GM21576 (cell line): Measurements from ENCODE around the gene CYP4V2.
A peak's percentile ranks its signal among the peaks of the same experiment; 100 is the strongest.

Source experiments
- ATAC-seq: cut with Tn5 transposase; IDR thresholded peaks from one replicate; pipeline ENCODE4 v1.9.1; 2021; ENCODE audit warnings: mild to moderate bottlenecking, moderate library complexity; ENCODE audit not compliant: unreplicated experiment

Gene CYP4V2

DNA sequence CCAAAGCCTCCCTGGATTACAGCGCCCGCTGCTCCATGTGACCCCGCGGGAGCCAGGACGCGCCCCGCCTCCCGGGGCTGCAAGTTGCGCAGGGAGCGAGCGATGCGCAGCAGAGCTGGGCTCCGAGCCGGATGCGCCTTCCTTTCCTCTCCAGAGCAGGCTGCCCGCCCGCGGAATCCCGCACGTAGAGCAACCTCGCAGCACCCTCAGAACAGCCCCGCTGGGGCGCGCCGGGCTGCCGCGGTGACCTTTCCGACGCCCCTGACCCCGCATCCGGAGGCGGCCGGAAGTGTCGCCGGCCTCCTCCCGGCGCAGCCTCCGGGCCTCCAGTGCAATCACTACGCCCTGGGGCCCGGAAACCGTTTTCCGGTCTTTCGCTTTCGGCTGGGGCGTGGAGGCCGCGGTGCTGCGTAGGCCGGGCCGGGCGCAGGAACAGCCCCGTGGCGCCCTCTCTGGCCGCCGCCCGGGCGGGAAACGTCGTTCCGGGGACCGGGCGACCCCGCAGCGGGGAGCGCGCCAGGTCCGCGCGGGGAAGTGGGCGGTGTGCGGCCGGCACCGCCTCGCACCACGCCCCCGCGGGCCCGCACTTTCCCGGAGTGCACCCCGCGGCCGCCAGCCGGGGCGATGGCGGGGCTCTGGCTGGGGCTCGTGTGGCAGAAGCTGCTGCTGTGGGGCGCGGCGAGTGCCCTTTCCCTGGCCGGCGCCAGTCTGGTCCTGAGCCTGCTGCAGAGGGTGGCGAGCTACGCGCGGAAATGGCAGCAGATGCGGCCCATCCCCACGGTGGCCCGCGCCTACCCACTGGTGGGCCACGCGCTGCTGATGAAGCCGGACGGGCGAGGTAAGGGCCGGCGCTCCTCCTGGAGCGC lies at the start of gene CYP4V2:
TSS of gene CYP4V2 (plus strand) at position 368 of the 866 bp plus-strand sequence. CDS start at position 625, 257 bp downstream.
- peak; percentile 84 for ATAC-seq

DNA sequence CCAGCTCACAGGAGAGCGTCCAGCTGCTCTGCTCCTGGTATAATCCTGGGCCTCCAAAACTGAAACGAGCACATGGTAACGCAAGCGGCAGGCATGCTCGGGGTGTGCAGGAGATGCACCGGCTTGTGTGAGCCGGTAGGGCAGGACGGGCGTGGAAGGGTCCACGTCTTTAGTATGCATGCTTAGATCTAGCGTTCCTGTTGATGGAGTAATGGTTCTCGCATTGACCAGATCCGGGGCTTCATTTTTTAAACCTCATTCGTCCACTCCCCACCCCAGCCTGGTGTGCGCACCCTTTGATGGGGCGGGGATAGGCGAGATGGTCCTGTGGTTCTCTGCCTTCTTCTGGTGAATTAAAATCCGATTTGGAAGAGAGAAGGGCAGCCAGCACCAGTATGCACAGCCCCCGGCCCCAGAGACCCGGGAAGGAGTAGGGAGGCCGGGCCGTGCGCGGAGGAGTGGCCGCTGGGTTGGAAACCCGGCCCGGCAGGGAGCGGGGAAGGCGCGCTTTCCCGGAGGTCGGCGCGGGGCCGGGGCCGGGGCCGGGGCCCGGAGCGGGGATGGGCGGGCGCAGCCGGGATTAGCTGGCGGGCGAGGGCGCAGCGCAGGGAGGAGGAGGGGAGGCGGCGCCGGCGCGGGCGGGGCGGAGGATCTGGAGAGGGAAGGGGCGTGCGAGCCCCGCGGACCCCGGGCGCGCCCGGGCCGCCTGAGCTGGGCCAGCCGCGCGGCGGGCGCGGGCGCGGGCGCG lies 47.0 kb upstream of the CYP4V2 start:
- ATAC-seq = peak; percentile 38

DNA sequence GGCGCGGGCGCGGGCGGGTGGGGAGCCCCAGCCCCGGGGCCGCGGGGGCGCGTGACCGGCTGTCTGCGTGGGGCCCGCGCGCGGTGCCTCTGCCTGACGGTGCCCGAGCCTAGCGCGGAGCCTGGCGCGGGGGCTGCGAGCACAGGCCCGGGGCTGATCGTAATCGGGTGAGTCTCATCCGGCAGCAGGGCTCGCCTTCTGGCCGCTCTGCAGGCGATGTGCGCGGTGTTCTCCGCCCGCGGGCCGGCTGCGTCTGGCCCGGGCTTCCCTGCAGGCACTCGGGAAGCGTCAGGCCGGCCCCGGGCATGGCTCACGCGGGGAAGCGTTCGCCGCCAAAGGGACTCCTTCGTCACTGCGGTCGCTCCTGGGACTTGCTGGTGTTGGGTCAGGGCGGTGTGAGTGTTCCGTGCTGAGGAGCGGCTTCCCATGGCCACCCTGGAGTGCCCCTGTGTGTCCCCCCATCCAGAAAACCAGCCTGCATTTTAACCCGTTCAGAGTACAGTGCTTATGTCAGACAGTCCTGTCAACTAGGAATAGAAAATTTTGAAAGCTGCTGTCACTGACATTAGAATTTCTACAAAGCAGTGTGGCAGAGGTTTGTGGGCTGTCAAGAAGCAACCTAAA lies 46.3 kb upstream of the CYP4V2 start:
- peak; percentile 35 for ATAC-seq

DNA sequence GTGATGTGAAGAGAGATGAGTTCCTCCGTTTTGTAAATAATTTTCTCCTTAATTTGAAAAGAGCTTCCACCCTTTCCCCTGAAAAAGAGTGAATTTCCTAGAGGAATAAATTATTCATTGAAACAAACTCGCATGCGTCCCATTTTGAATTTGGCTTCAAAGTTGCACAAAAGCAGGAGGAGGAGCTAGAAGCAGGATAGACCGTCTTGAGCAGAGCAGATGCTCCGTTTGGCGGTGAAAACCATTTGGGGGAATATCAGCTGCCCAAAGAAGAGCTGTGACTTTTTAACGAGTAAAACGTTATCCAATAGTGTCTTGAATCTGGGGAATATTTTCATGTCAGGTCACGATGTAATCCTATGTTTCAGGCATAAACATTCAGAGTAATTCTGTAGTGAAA lies 44.9 kb upstream of the CYP4V2 start:
- no peak for ATAC-seq

DNA sequence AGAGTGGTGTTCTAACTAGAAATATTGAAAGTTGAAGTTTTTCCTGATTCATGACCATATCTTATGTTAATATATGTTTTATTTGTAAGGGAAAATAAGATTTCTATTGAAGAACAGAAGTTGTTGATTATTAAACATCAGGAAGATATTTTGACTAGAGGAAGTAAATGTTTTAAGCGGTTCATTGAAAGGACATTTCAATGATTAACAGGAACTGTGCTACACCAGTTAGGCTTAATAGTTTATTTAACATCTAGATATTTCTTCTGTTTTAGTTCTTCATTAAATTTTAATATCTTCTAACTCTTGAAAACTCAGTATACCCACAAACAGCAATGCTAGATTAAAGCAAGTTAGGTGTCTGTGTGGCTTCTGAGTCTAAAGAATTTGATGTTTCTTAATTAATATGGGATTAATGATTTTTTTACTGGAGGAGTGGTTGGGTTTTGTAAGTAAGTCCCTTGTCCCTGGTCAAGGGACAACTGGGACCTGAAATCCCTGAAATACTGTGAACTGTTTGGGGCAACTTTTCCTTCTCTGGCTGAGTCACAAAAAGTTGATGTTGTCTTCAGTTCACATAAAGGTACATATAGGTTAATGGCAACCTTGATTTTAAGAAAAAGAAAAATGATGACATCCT lies 42.9 kb upstream of the CYP4V2 start:
- ATAC-seq = no peak

DNA sequence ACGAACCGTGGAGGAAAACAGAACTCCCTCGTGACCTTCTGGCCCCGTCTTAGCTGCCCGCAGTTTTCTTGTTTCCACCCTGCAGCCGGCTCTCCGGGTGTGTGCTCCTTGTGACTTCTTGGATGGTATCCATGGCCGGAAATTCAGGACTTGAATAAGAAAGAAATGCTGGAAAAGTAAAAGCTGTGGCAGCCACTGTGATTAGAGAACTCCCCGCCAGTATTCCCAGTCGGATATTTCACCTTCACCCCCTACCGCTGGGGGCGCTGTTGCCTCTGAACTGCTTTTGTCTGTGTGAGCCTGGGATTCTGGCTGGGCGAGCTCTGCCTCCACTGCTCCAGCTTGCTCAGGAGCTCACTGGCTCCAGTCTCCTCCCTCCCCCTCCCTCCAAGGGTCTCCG lies 41.5 kb upstream of the CYP4V2 start:
- no peak for ATAC-seq

DNA sequence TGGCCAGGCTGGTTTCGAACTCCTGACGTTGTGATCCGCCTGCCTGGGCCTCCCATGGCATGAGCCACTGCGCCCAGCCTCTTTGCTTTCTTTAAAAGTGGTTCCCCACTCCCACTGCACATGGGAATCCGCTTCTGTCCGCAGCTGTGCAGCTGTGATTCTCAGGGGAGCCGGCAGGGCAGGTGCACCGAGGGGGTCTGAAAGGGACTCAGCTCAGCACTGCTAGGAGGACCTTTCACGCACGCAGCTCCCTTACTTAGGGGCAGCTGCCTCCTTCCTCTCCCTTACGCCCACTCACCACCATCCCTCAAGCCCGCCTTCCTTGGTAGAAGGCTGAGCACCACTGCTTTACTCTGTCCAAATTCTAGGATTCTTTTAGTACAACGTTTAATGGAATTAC lies 40.4 kb upstream of the CYP4V2 start:
- peak; percentile 43 for ATAC-seq

DNA sequence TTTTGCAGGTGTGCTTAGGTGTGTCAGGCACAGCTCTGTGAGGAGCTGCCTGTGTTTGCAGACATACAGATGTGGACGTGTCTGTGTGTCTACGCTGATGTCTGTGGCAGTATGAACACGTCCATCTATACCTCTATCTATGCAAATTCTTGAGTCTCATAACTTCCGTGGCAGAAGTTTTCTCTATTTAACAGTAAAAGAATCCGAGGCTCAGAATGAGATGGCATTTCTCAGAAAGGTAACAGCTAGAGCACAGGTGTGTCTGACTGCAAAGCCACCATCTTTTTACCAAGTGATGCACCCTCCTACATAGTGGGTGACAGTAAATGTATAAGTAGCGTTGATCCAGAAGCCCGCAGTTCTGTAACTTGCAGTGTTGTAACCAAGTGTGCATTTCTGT lies 39.9 kb upstream of the CYP4V2 start:
- ATAC-seq = peak; percentile 52

DNA sequence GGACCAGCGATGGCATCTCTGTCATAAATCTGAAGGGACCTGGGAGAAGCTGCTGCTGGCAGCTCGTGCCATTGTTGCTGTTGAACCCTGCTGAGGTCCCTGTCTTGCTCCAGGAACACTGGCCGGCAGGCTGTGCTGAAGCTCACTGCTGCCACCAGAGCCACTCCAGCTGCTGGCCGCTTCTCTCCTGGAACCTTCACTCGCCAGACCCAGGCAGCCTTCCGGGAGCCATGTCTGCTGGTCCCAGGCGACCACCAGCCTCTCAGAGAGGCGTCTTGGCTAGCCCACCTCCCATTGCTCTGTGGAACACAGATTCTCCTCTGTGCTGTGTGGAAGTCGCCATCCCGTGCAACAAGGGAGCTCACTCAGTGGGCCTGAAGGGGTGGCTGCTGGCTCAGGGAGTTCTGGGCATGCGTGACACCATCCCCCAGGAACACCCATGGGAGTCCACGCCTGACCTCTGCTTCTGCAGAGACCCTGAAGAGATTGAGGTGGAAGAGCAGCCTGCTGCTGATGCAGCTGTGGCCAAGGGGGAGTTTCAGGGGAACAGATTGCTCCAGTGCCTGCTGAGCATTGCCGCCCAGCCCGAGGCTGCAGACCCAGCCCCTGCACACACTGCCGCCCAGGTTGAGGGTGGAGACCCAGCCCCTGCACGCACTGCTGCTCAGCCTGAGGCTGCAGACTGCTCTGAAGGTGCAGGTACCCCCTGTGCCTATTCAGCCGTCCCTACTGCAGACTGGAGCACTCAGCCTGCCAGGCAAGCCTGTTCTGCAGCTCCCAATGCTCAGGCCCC lies 33.1 kb upstream of the CYP4V2 start:
- peak; percentile 46 for ATAC-seq

DNA sequence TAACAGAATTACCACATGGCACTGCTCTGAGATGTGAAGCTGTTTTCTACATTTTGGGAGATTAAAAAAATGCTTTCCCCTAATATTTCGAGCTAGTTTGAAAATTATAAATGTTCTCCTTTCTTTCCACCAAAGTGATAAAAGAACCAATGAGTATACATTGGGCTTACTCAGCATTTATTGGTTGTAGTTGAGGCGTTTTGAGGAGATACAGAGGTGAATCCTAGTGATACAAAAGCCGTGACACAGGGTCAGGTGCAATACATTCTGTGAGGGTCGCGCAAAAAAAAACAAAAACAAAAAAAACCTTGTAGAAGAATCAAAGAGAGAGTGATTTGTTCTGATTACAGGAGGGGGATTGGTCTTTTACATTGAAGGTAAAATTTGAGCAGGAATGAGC lies 32.4 kb upstream of the CYP4V2 start:
- no peak for ATAC-seq

DNA sequence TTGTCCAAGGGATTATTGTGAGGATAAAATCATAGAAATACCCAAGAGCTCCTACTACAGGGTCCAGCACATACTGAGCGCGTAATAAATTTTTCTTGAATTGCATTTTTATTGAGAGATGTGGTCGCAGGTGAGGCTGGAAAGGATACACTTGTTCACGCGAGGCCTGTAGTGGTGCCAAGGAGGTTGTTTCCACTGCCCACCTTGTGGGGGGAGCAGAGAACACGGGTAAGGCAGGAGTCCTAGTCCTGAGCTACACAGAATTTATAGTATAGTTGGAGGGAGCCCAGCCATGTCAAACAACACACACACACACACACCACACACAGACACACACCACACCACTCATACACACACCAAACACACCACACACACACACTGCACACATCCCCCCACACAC lies 31.8 kb upstream of the CYP4V2 start:
- no peak for ATAC-seq

DNA sequence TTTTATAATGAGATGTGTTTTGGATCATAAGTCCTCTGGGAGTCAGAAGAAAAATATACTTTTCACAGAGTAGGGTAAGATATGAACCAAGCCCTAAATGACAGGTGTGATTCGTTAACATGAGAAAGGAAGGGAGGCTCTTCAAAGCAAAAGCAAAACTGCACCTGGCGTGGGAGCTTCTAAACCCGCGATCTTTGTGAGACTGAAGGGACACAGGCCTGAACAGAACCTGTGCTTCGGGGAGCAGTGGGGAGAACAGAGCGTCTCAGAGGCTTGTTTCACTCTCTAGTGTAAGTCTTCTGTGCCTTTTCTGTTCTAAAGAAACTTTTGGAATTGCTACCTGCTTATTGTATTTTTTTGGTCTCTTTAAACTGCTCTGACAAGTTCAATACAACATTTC lies 30.2 kb upstream of the CYP4V2 start:
- peak; percentile 93 for ATAC-seq

DNA sequence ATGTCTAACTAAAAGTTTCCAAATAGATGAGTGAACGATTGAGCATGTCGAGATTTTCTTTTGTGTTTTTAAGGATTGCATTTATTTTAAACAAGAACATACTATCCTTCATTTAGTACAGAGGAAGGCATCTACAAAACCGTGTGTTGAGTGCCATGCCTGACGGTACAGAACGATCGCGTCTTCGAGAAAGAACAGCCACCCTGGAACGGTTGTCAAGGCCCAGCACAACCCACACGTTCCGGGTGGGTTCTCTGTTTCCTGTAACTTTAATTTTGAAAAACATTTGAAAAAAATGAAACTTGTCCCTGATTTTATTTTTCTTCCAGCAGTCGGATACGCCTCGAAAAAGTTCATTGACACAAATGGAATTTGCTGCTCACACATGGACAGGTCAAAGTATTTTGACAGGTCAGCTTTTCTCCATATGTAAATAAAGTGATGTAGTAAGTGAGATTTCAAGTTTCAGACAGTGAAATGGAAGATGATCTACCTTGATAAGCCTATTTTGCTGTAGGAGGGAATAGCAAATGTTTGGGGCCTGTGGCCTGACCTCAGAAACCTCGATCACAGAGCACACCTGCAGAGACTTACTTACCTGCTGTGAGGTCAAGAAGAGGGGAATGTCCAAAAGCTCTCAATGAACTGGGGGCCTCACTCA lies 24.4 kb upstream of the CYP4V2 start:
- no peak for ATAC-seq

DNA sequence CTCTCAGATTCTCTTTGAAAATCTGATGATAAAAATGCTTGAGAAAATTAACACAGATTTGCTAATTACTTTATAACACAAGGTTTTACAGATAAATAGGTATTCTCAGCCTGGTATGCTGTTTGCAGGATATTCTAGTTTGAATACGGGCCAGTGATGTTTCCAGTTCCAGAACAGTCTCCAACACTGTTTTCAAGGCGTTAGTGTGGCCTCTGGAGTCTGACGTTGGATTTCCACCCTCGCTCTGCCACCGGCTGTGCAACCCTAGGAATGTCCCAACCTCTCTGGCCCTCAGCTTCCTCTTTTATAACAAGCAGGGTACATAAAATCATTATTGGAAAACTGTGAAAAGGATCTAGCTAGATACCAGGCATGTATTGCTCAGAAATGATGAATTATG lies 23.8 kb upstream of the CYP4V2 start:
- no peak for ATAC-seq

DNA sequence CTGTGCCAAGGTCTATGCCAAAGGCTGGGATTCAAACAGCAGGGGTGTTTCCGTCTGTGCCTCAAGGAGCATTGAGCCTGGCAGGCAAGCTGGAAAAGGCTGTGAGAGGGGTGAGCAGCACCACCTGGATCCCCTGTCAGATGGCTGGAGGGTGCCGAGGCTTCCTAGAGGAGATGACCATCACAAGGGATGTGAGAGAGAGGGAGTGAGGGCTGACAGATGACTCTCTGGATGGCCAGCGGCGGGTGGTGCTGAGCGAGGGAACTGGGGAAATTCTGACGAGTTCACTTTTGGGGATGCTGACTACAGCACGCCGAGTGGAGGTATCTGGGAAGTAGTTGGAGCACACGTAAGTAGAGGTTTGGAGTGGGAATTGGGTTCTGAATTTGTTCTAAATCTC lies 22.6 kb upstream of the CYP4V2 start:
- ATAC-seq = no peak

DNA sequence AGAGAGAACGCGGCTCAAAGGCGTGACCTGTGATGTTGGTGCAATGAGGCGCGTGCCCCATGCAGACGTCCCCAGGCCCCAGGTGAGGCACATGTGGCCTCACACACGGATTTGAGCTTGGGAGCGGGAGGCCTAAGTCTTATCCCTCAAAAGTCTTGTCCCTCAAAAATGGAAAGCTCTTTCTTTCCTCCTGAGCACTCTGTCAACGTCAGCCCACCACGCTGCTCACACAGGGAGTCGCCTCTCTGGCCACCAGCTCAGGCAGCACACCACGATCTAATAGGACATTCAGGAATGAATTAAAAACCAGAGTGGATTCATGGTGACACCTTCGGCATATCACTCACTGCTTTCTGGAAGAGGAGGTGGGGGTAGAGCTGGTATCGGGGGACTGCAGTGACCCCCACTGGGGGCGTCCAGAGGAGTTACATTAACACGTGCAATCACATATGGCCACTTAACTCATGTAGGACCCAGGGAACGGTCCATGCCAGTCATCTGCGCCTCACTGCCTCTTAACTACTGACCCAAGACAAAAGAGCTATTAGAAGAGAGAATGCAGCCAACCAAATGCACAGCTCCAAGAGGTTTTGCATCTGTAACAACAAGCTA lies 21.9 kb upstream of the CYP4V2 start:
- no peak for ATAC-seq

DNA sequence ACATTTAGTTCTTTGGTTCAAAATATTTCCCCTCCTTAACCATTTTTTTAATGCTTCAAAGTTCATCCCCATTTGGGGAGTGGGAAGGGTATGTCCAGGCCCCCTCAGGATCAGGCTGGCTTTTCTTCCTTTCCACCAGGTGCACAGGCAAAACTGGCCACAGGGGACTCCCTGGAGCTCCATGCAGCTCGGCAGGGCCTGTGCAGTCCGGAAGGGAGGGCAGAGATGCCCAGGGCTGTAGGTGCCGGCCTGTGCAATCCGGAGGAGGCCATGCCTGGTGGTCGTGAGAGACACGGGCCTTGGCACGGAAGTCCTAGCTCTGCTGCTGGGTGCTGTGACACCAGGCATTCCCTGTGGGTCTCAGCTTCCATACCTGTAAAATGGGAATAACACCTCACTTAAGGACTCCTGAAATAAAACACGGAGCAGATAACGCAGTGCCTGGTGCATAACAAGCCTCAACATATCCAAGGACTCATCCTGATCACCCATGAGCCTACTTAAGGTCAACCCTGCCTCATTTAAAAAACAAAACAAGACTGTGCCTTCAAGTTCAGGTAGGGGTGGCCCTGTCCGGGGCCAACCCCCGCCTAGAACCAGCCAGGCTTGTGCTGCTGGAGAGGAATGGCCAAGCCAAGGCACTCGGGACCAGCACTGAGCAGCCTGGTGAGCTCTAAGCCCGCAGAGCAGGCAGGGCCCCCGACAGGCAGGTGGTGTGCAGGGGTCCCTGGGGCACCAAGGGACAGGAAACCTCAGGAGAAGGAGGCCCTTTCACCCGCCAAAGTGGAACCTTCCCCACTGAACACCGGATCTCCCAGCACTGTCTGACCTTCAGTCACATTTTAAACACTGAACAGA lies 21.2 kb upstream of the CYP4V2 start:
- no peak for ATAC-seq

DNA sequence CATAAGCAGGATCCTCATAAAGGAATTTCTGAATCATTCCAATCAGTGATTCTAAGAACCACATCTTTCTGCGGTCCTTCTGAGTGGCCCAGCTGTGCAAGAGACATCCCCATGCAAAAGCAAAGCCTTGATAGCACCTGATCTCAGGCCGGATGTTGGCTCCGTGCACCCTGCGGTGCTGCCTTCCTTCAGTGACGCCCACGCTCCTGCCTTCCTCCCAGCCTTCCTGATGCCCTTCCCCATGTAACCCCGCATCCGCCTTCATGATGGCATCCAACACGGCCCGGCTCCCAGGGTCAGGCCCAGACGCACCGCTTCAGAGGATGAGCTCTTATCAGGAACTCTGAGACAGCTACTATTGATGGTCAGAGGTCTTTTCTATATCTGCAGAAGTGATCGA lies 20.4 kb upstream of the CYP4V2 start:
- ATAC-seq = no peak

DNA sequence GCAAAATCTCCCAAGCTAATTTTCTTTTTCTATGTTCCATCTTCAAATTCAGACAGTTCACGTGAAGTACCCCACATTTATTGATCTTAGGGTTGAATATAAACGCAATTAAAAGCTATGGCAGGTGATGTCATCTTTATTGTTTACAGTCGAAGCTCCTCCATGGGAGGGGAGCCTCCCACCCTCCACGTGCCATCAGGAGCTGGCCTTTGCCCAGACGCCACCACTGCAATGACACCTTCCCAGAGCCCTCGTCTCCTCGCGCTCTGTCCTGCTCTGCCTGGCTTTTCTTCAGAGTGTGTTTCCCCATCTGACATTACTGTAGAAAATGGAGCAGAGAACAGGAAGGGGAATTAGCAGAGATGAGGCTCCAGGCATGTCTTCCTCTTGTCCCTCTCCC lies 18.8 kb upstream of the CYP4V2 start:
- no peak for ATAC-seq
